Brain microvascular endothelial cell (primary cell): ENCODE data around the gene PCLO.
"Not testable (repeated sequence)": the region's sequence is repeated elsewhere in the genome, so short reads cannot be mapped to it uniquely, and the experiment has no call there.

Experiments
- DNase-seq: peaks from one replicate; pipeline ENCODE4 v3.0.0-alpha.2; 2020
- H3K27ac ChIP-seq: fragments of 250-450 bp; sonication (Bioruptor Pico); 2 replicates; pipeline ENCODE4 v1.5.1; 2020; ENCODE audit warnings: mild to moderate bottlenecking, moderate library complexity
- H3K27me3 ChIP-seq: fragments of 250-450 bp; sonication (Bioruptor Pico); replicated peaks from 2 replicates; pipeline ENCODE4 v1.5.1; 2020; ENCODE audit warnings: mild to moderate bottlenecking
- H3K36me3 ChIP-seq: fragments of 250-450 bp; sonication (Bioruptor Pico); replicated peaks from 2 replicates; pipeline ENCODE4 v1.5.1; 2020; ENCODE audit warnings: mild to moderate bottlenecking
- H3K4me3 ChIP-seq: 2 replicates; pipeline ENCODE4 v1.5.1; 2011; ENCODE audit warnings: low read depth, mild to moderate bottlenecking, control low read depth, low read length, moderate library complexity
- in situ Hi-C: cut with HindIII; loops from 2 replicates; pipeline ENCODE4 v1.10.0; 2017; ENCODE audit warnings: low sequenced_read_pairs, low pct_ligation_motif_present
- TF ChIP-seq, protein P1 (sequence below): IDR thresholded peaks from 2 replicates; pipeline ENCODE4 v1.5.1; 2011; ENCODE audit warnings: low read depth, mild to moderate bottlenecking, moderate library complexity, low read length, control low read depth, inconsistent platforms; ENCODE audit errors: missing control alignments

PCLO gene

GRCh38 chr7:83038787-83039186 lies 123.9 kb downstream of the PCLO start:
- no peak for DNase-seq
- Histone ChIP-seq H3K27me3 (no peaks in the 10 kb centered on the region), H3K4me3 (no peak overlapping the region), H3K36me3 (no peaks in the 10 kb centered on the region), H3K27ac (no peak overlapping the region)
- TF ChIP-seq, protein P1, sequence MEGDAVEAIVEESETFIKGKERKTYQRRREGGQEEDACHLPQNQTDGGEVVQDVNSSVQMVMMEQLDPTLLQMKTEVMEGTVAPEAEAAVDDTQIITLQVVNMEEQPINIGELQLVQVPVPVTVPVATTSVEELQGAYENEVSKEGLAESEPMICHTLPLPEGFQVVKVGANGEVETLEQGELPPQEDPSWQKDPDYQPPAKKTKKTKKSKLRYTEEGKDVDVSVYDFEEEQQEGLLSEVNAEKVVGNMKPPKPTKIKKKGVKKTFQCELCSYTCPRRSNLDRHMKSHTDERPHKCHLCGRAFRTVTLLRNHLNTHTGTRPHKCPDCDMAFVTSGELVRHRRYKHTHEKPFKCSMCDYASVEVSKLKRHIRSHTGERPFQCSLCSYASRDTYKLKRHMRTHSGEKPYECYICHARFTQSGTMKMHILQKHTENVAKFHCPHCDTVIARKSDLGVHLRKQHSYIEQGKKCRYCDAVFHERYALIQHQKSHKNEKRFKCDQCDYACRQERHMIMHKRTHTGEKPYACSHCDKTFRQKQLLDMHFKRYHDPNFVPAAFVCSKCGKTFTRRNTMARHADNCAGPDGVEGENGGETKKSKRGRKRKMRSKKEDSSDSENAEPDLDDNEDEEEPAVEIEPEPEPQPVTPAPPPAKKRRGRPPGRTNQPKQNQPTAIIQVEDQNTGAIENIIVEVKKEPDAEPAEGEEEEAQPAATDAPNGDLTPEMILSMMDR: no peak
- in situ Hi-C loops: no loop called here

- H3K36me3 ChIP-seq: no peaks in the 10 kb centered on the region
- H3K27me3 ChIP-seq: no peaks in the 10 kb centered on the region
- no peak for DNase-seq
- H3K4me3 ChIP-seq: no peak overlapping the region
- H3K27ac ChIP-seq: no peak overlapping the region
- TF ChIP-seq, protein P1: no peak
- in situ Hi-C loops: no loop called here
Measured at GRCh38 chr7:83036721-83037380, 125.8 kb downstream of the PCLO start.

GRCh38 chr7:83036130-83036529 lies 126.6 kb downstream of the PCLO start:
- Histone ChIP-seq H3K36me3 (no peaks in the 10 kb centered on the region), H3K27me3 (no peaks in the 10 kb centered on the region), H3K4me3 (no peak overlapping the region), H3K27ac (no peak overlapping the region)
- in situ Hi-C loops: no loop called here
- no peak for DNase-seq
- TF ChIP-seq, protein P1: no peak

DNA sequence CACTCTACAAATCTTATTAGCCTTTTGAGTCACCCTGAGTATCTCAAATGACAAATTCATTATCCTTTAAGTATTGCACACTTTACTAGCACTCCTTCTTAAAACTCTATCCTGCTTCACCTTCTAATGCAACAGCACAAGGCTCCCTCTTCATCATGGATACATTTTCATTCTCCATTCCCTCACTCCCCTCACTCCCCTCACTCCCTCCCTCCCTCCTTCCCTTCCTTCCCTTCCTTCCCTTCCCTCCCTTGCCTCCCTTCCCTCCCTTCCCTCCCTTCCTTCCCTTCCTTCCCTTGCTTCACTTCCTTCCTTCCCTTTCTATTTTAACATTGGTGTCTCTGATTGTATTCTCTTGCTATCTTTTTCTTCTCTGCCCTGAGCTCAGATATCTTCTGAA lies 130.5 kb downstream of the PCLO start:
- TF ChIP-seq, protein P1: no peak
- no peak overlapping the region for H3K4me3 ChIP-seq
- no peak for DNase-seq
- H3K27ac ChIP-seq: no peak overlapping the region
- H3K27me3 ChIP-seq: no peaks in the 10 kb centered on the region
- in situ Hi-C loops: no loop called here
- no peaks in the 10 kb centered on the region for H3K36me3 ChIP-seq

- DNase-seq: peak; percentile 34
Measured at GRCh38 chr7:83023817-83024665, 138.6 kb downstream of the PCLO start.

DNA sequence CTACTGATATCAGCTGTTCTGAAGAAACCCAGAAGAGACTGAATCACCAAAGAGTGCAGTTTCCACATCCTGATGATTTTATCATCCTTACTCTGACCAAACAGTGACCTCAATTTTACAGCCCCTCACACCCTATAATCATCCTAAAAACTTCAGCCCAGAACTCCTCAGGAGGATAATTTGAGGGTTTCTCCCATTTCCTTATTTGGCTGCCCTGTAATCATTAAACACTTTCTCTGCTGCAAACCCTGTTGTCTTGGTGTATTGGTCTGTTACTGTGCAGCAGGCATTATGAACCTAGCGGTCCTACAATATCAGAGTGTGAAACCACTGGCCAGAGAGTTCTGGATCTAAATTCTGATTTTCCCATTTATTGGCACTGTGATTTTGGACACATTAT lies 141.7 kb downstream of the PCLO start:
- Histone ChIP-seq H3K27me3 (no peaks in the 10 kb centered on the region), H3K4me3 (no peak overlapping the region), H3K36me3 (no peaks in the 10 kb centered on the region), H3K27ac (no peak overlapping the region)
- in situ Hi-C loops: no loop called here
- DNase-seq: no peak
- TF ChIP-seq, protein P1: no peak

More at GRCh38 chr7:83023817-83024665, 138.6 kb downstream of the PCLO start:
- H3K4me3 ChIP-seq, H3K36me3 ChIP-seq, in situ Hi-C loops, H3K27me3 ChIP-seq, H3K27ac ChIP-seq: not testable (repeated sequence)
